MCF 10A (cell line): ENCODE results near the gene LBX1. TPM values are rescaled to one million over a fixed set of nuclear protein-coding genes. Genes with fewer than 3 reads are reported as not detected.

Source experiments
- BruUV-seq: library from RNA; stranded (reverse); fragments of 400-500 nt; replicated peaks from 2 replicates; lab custom pipeline; 2021; lab: Mats Ljungman, UMichigan
- CTCF ChIA-PET: fragments of 300-600 bp; sonication (Branson Sonifier 250); formaldehyde crosslinking; extraction: SDS; loops from one replicate; lab custom pipeline; 2021; ENCODE audit warnings: antibody characterized with exemption, inconsistent platforms; lab: Yijun Ruan, JAX
- POLR2A ChIA-PET: fragments of 300-600, 350-650 bp; sonication (Branson Sonifier 250); formaldehyde crosslinking; extraction: SDS; loops from one replicate; lab custom pipeline; 2020; ENCODE audit warnings: antibody characterized with exemption, inconsistent platforms; lab: Yijun Ruan, JAX
- DNase-seq: peaks from one replicate; pipeline ENCODE4 v3.0.0-alpha.2; 2018; ENCODE audit not compliant: unreplicated experiment
- H3K27ac Mint-ChIP-seq: one replicate; pipeline ENCODE4 v1.8.0; 2022; ENCODE audit warnings: mild to moderate bottlenecking, low read depth, mixed read lengths; ENCODE audit not compliant: unreplicated experiment
- H3K27me3 Mint-ChIP-seq: one replicate; pipeline ENCODE4 v1.8.0; 2022; ENCODE audit warnings: mixed read lengths; ENCODE audit not compliant: insufficient read depth, unreplicated experiment
- H3K36me3 Mint-ChIP-seq: one replicate; pipeline ENCODE4 v1.8.0; 2022; ENCODE audit warnings: mild to moderate bottlenecking, moderate library complexity, mixed read lengths; ENCODE audit not compliant: insufficient read depth, unreplicated experiment
- H3K4me1 Mint-ChIP-seq: one replicate; pipeline ENCODE4 v1.8.0; 2022; ENCODE audit warnings: mixed read lengths; ENCODE audit not compliant: insufficient read depth, unreplicated experiment
- H3K4me3 Mint-ChIP-seq: one replicate; pipeline ENCODE4 v1.8.0; 2022; ENCODE audit warnings: mild to moderate bottlenecking, moderate library complexity, mixed read lengths; ENCODE audit not compliant: unreplicated experiment
- H3K9me3 Mint-ChIP-seq: one replicate; pipeline ENCODE4 v1.8.0; 2022; ENCODE audit warnings: mixed read lengths; ENCODE audit not compliant: unreplicated experiment
- intact Hi-C: fragments of 100-400 bp; cut with micrococcal nuclease; formaldehyde crosslinking; loops from 2 replicates; pipeline ENCODE4 v1.14.1; 2022
- total RNA-seq: library from RNA; stranded (reverse); gene quantifications from 2 replicates; pipeline ENCODE4 v1.2.3, GENCODE V29; 2022
- TF ChIP-seq, protein P1 (sequence below): fragments of 200-600 bp; IDR thresholded peaks from one replicate; pipeline ENCODE4 v1.8.0; 2022; ENCODE audit warnings: antibody characterized with exemption, mild to moderate bottlenecking; ENCODE audit not compliant: unreplicated experiment

Gene LBX1
- total RNA-seq, 1 experiment from 2014 or later: not detected

- TF ChIP-seq, protein P1, sequence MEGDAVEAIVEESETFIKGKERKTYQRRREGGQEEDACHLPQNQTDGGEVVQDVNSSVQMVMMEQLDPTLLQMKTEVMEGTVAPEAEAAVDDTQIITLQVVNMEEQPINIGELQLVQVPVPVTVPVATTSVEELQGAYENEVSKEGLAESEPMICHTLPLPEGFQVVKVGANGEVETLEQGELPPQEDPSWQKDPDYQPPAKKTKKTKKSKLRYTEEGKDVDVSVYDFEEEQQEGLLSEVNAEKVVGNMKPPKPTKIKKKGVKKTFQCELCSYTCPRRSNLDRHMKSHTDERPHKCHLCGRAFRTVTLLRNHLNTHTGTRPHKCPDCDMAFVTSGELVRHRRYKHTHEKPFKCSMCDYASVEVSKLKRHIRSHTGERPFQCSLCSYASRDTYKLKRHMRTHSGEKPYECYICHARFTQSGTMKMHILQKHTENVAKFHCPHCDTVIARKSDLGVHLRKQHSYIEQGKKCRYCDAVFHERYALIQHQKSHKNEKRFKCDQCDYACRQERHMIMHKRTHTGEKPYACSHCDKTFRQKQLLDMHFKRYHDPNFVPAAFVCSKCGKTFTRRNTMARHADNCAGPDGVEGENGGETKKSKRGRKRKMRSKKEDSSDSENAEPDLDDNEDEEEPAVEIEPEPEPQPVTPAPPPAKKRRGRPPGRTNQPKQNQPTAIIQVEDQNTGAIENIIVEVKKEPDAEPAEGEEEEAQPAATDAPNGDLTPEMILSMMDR: no peak
- peaks cover 21% of the 10 kb centered on the region for H3K27me3 Mint-ChIP-seq
Measured at GRCh38 chr10:101256387-101256786, 27.1 kb upstream of the LBX1 start.

GRCh38 chr10:101250136-101250535, 20.9 kb upstream of the LBX1 start:
- peaks cover under 1% of the 10 kb centered on the region for H3K4me1 Mint-ChIP-seq
- CTCF ChIA-PET: interaction anchor here (0.6 to 1.5 kb wide), 3 partner anchors 36 to 261 kb away, joined by 3 to 5 read pairs (median 3); no protein-coding TSS in a partner anchor
- BruUV-seq: no TSS peak
- POLR2A ChIA-PET: interaction anchor here (0.7 to 1.3 kb wide), 2 partner anchors 11 to 15 kb away, joined by 3 to 5 read pairs; no protein-coding TSS in a partner anchor
- H3K9me3 Mint-ChIP-seq: no peaks in the 10 kb centered on the region
- TF ChIP-seq, protein P1: no peak
- H3K27me3 Mint-ChIP-seq: peaks cover 45% of the 10 kb centered on the region
- H3K27ac Mint-ChIP-seq: no peak overlapping the region
- H3K4me3 Mint-ChIP-seq: no peak overlapping the region
- intact Hi-C loops: no loop called here
- no peaks in the 10 kb centered on the region for H3K36me3 Mint-ChIP-seq
- DNase-seq: no peak

More at GRCh38 chr10:101256387-101256786, 27.1 kb upstream of the LBX1 start:
- Mint-ChIP-seq H3K4me3 (no peak overlapping the region), H3K9me3 (no peaks in the 10 kb centered on the region), H3K36me3 (no peaks in the 10 kb centered on the region), H3K4me1 (no peaks in the 10 kb centered on the region), H3K27ac (no peak overlapping the region)
- ChIA-PET POLR2A (interaction anchor here (0.6 kb wide), 1 partner anchor 70 kb away, joined by 3 read pairs; no protein-coding TSS in a partner anchor), CTCF (interaction anchor here (0.5 to 1.4 kb wide), 2 partner anchors 15 to 41 kb away, joined by 3 to 8 read pairs; no protein-coding TSS in a partner anchor)
- DNase-seq: no peak
- intact Hi-C loops: no loop called here
- BruUV-seq: no TSS peak

GRCh38 chr10:101249171-101249581, 19.9 kb upstream of the LBX1 start:
- Mint-ChIP-seq H3K4me3 (no peak overlapping the region), H3K4me1 (peaks cover 10% of the 10 kb centered on the region), H3K36me3 (no peaks in the 10 kb centered on the region), H3K9me3 (no peaks in the 10 kb centered on the region), H3K27ac (no peak overlapping the region), H3K27me3 (peaks cover 36% of the 10 kb centered on the region)
- TF ChIP-seq, protein P1: no peak
- CTCF ChIA-PET: interaction anchor here (0.5 to 1.5 kb wide), 4 partner anchors 35 to 1144 kb away, joined by 3 to 5 read pairs (median 3); no protein-coding TSS in a partner anchor
- no peak for DNase-seq
- no TSS peak for BruUV-seq
- POLR2A ChIA-PET: interaction anchor here (0.6 kb wide), 1 partner anchor 296 kb away, joined by 3 read pairs; no protein-coding TSS in a partner anchor
- intact Hi-C loops: no loop called here

DNA sequence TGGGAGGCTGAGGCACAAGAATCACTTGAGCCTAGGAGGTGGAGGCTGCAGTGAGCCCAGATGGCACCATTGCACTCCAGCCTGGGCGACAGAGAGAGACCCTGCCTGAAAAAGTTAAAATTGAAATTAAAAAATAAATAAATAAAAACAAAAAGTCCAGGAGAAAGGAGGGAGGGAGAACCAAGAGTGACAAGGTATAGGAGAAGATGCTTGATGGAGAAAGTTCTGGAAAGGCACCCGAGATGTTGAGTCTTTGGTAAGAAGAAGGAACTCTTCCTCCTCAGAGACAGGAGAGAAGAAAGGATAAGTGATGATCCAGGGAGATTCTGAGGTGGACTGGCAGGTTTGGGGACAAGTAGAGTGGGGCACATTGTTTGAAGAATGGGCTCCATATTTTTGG, 17.4 kb upstream of the LBX1 start:
- H3K27me3 Mint-ChIP-seq: peaks cover 33% of the 10 kb centered on the region
- no peaks in the 10 kb centered on the region for H3K36me3 Mint-ChIP-seq
- ChIA-PET CTCF (no interaction called here), POLR2A (no interaction called here)
- DNase-seq: no peak
- TF ChIP-seq, protein P1: no peak
- H3K4me1 Mint-ChIP-seq: peaks cover 10% of the 10 kb centered on the region
- intact Hi-C loops: no loop called here
- H3K27ac Mint-ChIP-seq: no peak overlapping the region
- no peaks in the 10 kb centered on the region for H3K9me3 Mint-ChIP-seq
- no TSS peak for BruUV-seq
- no peak overlapping the region for H3K4me3 Mint-ChIP-seq
